HL-60 (cell line): ENCODE results near the gene HIVEP1.

Experiments used
- DNase-seq, 2 experiments: peaks; one replicate each; pipeline ENCODE4 v3.0.0-alpha.2; 2010 to 2020; ENCODE audit warnings: low read depth in 1 of 2, low spot score in 1 of 2
- H3K27ac ChIP-seq: fragments of 250-450 bp; sonication (Bioruptor Pico); replicated peaks from 2 replicates; pipeline ENCODE4 v1.5.1; 2020; ENCODE audit warnings: mild to moderate bottlenecking, moderate library complexity
- H3K27me3 ChIP-seq: fragments of 250-450 bp; sonication (Bioruptor Pico); 2 replicates; pipeline ENCODE4 v1.5.1; 2021; ENCODE audit warnings: mild to moderate bottlenecking, moderate library complexity; ENCODE audit not compliant: insufficient read depth, poor library complexity, severe bottlenecking
- H3K4me3 ChIP-seq: replicated peaks from 2 replicates; pipeline ENCODE4 v1.5.1; 2011; ENCODE audit warnings: mild to moderate bottlenecking, control low read depth, low read length; ENCODE audit not compliant: insufficient read depth
- CTCF ChIP-seq: IDR thresholded peaks from one replicate; pipeline ENCODE4 v1.5.1; 2011; ENCODE audit warnings: low read length, control low read depth, inconsistent platforms; ENCODE audit not compliant: insufficient read depth
- GABPA ChIP-seq: IDR thresholded peaks from 2 replicates; pipeline ENCODE4 v1.6.1; 2012; ENCODE audit warnings: low read depth
- POLR2AphosphoS5 ChIP-seq: IDR thresholded peaks from 2 replicates; pipeline ENCODE4 v1.6.1; 2012; ENCODE audit warnings: low read depth
- REST ChIP-seq: IDR thresholded peaks from 2 replicates; pipeline ENCODE4 v1.6.1; 2012; ENCODE audit warnings: low read depth; ENCODE audit not compliant: insufficient replicate concordance
- SPI1 ChIP-seq: IDR thresholded peaks from 2 replicates; pipeline ENCODE4 v1.6.1; 2012; ENCODE audit warnings: low read depth, mild to moderate bottlenecking, borderline replicate concordance

HIVEP1 gene

GRCh38 chr6:12165722-12166280, 153.7 kb downstream of the HIVEP1 start:
- no peak for TF ChIP-seq CTCF
- no peak for TF ChIP-seq GABPA
- TF ChIP-seq REST: no peak
- H3K4me3 ChIP-seq: no peak overlapping the region
- DNase-seq: no peak
- H3K27ac ChIP-seq: no peak overlapping the region
- H3K27me3 ChIP-seq: no peaks in the 10 kb centered on the region

GRCh38 chr6:12169377-12169776, 157.3 kb downstream of the HIVEP1 start:
- TF ChIP-seq SPI1 (no peak), REST (no peak), GABPA (no peak), POLR2AphosphoS5 (no peak), CTCF (no peak)
- H3K27ac ChIP-seq: no peak overlapping the region
- H3K27me3 ChIP-seq: no peaks in the 10 kb centered on the region
- no peak for DNase-seq
- no peak overlapping the region for H3K4me3 ChIP-seq

- Histone ChIP-seq H3K27me3 (no peaks in the 10 kb centered on the region), H3K4me3 (no peak overlapping the region), H3K27ac (no peak overlapping the region)
- no peak for TF ChIP-seq SPI1
- no peak for TF ChIP-seq REST
- DNase-seq: no peak
Observed at GRCh38 chr6:12170351-12171092, 158.4 kb downstream of the HIVEP1 start.
